GM19468 (cell line): ENCODE results near the gene SYNGAP1.

Source experiments
- ATAC-seq: cut with Tn5 transposase; IDR thresholded peaks from one replicate; pipeline ENCODE4 v1.9.1; 2021; ENCODE audit warnings: mild to moderate bottlenecking, moderate library complexity, moderate number of reproducible peaks; ENCODE audit not compliant: unreplicated experiment; ENCODE audit errors: extremely low read depth

The SYNGAP1 gene

DNA sequence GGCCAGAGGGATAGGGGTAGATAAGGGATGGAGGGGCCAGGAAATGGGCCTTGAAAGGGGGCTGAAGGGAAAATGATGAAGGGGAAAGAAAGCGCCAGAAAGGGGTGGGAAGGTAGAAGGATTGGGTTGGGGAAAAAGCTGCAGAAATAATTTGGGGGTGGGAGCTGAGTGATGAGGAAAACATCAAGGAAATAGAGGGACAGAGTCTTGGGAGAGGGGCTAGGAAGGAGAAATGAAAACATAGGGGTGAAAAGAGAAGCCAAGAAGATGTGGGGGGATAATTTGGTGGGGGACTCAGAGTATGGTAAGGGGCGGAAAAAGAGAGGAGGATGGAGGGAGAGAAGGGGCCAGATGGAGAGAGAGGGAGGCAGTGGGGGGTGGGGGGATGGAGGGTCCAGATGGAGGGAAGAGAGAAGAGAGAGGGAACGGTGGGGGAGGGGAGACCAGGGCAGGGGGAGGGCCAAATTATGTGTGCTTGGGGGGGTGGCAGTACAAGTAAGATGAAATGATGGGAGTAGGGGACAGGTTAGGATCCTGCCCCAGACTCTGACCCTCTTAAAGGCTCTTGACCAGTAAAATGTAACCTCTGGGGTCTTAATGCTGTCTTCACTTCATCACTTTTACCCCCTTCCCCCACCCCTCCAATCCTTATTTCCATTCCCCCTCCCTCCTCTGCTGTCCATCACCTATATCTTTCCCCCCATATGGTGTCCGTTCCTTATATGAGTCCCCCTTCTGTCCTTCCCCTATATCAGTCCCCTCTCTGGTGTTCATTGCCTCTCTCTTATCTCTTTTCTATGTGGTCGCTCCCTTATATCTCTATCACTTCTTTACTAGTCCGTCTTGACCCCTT lies 852 bp downstream of the SYNGAP1 start:
- ATAC-seq: no peak

GRCh38 chr6:33421344-33421643 lies 1.4 kb downstream of the SYNGAP1 start:
- no peak for ATAC-seq

- no peak for ATAC-seq
These were observed 3.9 kb downstream of the SYNGAP1 start for GRCh38 chr6:33423777-33424176.

DNA sequence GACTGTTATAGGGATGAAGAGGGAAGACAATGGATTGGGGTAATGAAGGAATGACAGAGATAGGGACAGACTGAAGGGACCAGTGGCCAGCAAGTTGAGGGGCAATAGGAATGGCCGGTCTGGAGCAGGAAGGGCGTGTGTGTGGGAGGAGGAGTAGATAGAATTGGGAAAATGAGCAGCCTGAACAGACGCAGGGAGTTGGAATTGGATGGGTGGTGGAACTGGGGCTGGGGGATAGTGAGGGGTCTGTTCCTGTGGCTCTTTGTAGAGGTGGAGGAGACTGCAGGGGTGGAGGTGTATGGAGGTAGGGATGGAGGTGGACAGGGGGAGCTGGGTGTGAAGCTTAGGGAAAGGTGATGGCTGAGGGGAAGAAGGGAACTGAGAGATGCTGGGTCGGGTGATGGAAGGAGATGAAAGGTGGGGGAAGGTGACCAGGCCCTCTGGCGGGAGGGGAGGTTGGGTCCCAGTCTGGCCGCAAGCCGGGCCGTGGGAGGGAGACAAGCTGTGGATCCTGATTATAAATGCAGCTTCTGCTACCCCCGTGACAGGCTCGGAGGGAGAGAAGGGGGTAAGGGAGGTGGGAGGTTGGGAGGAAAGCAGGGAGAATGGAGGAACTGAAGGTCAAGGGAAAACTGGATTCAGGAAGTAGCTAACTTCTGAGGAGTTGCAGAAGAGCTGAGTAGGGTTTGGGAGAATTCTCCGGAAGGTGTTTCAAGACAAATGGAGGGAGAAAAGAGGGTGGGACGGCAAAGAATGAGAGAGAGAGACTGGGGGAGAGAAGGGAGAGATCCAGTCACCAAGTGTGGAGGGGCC lies 5.2 kb downstream of the SYNGAP1 start:
- no peak for ATAC-seq

DNA sequence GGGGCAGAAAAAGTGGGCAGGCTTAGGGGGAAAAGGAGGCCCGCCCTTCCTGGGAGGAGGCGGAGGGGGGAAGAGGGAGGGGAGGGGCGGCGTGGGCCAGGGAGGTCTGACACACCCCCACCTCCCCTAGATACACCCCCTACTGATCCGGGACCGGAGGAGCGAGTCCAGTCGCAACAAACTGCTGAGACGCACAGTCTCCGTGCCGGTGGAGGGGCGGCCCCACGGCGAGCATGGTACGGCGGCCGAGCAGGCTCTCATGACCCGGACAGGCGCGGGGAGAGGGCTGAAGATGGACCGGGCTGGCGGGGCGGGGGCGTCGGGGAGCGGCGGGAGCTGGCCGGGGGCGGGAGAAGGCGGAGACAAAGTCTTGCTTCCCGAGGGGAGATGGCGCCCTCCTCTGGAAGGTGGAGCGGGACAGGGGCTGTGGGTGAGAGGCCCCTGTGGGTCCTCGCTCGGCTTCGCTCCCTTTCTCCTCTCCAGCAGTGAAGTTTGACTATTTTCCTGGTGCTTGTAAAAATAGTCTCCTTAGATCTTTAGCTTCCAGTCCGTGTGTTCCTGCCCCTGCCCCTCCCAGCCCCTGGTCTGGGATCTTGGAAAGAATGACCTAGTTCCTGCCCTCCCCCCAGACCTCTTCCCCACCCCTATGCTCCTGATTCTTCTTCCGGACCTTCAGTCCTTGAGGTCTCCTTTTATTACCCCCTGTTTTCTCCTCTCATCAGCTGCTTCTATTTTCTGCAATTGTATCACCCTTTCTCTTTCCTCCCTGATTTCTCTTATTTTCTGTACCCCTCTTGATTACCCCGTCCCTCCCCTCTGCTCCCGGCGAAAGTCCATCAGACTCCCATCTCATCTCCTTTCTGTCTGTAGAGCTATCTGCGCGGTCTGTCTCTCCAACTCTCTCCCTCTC lies 6.1 kb downstream of the SYNGAP1 start:
- no peak for ATAC-seq

GRCh38 chr6:33426590-33427511 lies 7.0 kb downstream of the SYNGAP1 start:
- no peak for ATAC-seq

- ATAC-seq: no peak
These were observed 7.8 kb downstream of the SYNGAP1 start for GRCh38 chr6:33427585-33428223.

DNA sequence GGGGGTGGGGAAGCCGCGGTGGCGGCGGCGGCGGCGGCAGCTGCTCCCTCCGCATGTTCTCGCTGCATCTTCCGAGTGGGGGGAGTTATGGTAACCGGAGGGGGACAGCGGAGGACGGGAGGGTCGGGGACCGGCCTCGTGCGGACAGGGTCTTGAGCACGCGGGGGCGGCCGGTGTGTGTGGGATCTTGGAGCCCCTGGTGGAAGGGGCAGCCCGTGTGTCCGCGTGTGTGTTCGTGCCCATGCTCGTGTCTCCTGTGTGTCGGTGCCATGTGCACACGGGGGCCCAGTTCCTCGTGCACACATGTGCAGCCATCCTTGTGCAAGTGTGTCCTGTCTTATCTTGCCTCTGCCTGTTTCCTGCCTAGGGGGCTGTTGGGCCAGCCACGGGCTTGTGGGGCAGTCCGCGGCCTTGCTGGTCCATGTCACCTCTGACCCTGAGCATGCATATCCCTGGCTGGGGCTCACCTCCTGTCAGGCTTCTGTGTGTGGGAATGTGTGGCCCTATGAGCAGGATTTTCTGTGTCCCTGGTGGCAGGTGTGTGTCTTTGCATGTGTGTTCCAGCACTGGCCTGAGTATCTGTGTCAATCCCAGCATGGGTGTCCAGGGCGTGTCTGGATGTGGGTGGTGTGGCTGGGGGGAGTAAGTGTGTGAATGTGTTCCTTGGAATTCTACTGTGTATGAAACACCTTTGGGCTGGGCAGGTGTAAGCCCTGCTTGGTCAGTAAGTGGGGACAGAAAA lies 8.5 kb downstream of the SYNGAP1 start:
- ATAC-seq: no peak

GRCh38 chr6:33428966-33429749 lies 9.3 kb downstream of the SYNGAP1 start:
- ATAC-seq: no peak

DNA sequence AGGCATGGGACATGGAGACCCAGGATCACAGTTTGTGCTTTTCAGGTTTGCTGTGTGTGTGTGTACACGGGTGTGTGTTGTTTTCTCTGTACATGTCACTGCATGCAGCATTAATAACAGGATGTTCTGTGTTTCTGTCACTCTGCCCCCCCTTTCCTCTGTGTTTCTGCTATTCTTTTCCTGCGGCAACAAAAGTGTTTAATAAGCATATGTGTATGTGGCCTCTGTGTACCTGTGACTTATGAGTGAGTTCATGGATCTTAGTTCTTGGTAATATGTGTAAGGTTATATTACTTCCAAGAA lies 9.8 kb downstream of the SYNGAP1 start:
- ATAC-seq: no peak

DNA sequence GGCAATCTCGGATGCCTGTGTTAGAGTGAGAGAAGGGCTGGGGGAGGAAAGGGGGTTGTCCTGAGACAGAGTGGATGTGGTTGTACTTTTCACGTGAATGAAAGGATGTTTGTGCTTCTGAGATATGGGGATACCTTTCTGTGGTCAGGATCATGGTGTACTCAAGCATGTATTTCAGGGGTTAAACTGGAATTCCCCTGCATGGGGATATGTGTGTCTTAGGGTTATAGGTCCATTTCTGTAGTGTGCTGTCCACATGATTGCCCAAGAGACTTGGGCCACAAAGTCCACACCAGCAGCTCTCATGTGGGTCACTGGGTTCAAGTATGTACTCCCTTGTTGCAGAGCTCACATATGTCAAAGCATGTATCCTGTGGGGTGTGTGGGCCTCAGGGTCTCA lies 10.5 kb downstream of the SYNGAP1 start:
- ATAC-seq: no peak

- ATAC-seq: no peak
These were observed 11.4 kb downstream of the SYNGAP1 start for GRCh38 chr6:33430991-33431879.

GRCh38 chr6:33431880-33432541 lies 12.1 kb downstream of the SYNGAP1 start:
- ATAC-seq: no peak

GRCh38 chr6:33432546-33432945 lies 12.7 kb downstream of the SYNGAP1 start:
- no peak for ATAC-seq

DNA sequence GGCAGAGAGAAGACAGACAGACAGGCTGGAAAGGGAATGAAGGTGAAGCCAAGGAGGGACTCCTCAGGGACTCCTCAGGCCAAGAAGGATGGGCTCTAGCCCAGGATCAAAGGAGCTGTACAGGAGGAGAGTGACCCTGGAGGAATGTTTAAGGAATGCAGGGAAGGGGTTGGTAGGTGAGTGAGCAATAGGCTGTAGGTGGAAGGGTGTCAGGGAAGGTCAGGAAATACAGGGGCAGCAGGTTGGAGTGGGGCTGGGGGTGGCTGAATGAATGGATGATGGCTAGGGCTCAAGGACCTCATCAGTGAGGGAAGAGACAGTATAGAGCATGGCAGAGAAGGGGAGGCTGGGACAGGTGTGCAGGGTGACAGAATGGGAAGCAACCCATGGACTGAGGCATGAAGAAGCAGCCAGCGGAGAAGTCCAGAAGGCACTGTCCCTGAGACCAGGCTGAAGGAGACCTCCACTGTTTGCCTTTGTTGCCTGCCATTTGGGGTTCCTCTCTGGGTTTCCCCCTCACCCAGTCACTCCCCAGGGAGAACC lies 13.2 kb downstream of the SYNGAP1 start:
- no peak for ATAC-seq

GRCh38 chr6:33433544-33434191 lies 13.8 kb downstream of the SYNGAP1 start:
- no peak for ATAC-seq
